ENCODE measurements around the gene GRM7.

The GRM7 gene

GRCh38 chr3:7504886-7505775 is 644.2 kb downstream of the GRM7 start:
- H3K27me3 ChIP-seq (ENCODE audit: insufficient read depth, low read depth, severe bottlenecking) = no peaks in the 10 kb centered on the region
- H3K9me3 ChIP-seq (ENCODE audit: severe bottlenecking) = no peaks in the 10 kb centered on the region
- no peak overlapping the region for H3K27ac ChIP-seq
- no peaks in the 10 kb centered on the region for H3K36me3 ChIP-seq
- DNase-seq = no peak
- TF ChIP-seq CTCF (IDR thresholded peaks at IDR 0.05; ENCODE audit: low read depth, low read length) = no peak
- no peak overlapping the region for H3K4me3 ChIP-seq (ENCODE audit: low read depth, low read length)

- Histone ChIP-seq H3K36me3 (no peaks in the 10 kb centered on the region), H3K9me3 (ENCODE audit: severe bottlenecking) (no peaks in the 10 kb centered on the region), H3K27me3 (ENCODE audit: insufficient read depth, low read depth, severe bottlenecking) (no peaks in the 10 kb centered on the region), H3K27ac (peak overlapping the region; percentile 62), H3K4me3 (ENCODE audit: low read depth, low read length) (no peak overlapping the region)
- no peak for TF ChIP-seq CTCF (IDR thresholded peaks at IDR 0.05; ENCODE audit: low read depth, low read length)
- peak; percentile 16 for DNase-seq
Observed at GRCh38 chr3:7506606-7507180, 645.8 kb downstream of the GRM7 start.

- Histone ChIP-seq H3K27ac (no peak overlapping the region), H3K27me3 (ENCODE audit: insufficient read depth, low read depth, severe bottlenecking) (no peaks in the 10 kb centered on the region), H3K9me3 (ENCODE audit: severe bottlenecking) (no peaks in the 10 kb centered on the region), H3K4me3 (ENCODE audit: low read depth, low read length) (no peak overlapping the region), H3K36me3 (no peaks in the 10 kb centered on the region)
- TF ChIP-seq CTCF (IDR thresholded peaks at IDR 0.05; ENCODE audit: low read depth, low read length) = no peak
- DNase-seq = no peak
Observed at GRCh38 chr3:7508821-7509220, 647.9 kb downstream of the GRM7 start.

- Histone ChIP-seq H3K27ac (no peak overlapping the region), H3K27me3 (ENCODE audit: insufficient read depth, low read depth, severe bottlenecking) (no peaks in the 10 kb centered on the region), H3K36me3 (no peaks in the 10 kb centered on the region), H3K4me3 (ENCODE audit: low read depth, low read length) (no peak overlapping the region), H3K9me3 (ENCODE audit: severe bottlenecking) (no peaks in the 10 kb centered on the region)
- no peak for DNase-seq
- no peak for TF ChIP-seq CTCF (IDR thresholded peaks at IDR 0.05; ENCODE audit: low read depth, low read length)
Observed at GRCh38 chr3:7512048-7512447, 651.1 kb downstream of the GRM7 start.

DNA sequence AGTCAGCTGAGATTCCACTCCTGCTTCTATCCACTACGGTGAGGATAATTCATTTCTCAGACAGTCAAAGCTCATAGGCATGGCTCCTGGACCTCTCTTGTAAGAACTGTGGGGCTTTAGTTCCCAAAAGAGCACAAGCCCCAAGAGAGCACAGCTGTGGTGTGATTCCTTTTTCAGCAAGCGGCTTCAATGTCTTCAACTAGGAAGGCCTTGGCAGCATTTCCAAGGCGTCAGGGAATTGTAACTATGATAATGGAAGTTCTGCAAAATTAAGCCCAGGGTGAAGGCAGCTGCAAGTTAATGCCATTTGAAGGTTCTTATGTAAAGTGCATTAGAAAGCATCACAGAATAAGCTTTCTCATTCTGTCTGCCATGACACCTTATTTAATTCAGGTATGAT is 657.1 kb downstream of the GRM7 start:
- peak; percentile 45 for DNase-seq
- Histone ChIP-seq H3K36me3 (no peaks in the 10 kb centered on the region), H3K27ac (0 out of 2 replicates have a peak overlapping the region, but pooled peaks have one; percentile 11), H3K4me3 (ENCODE audit: low read depth, low read length) (no peak overlapping the region), H3K27me3 (ENCODE audit: insufficient read depth, low read depth, severe bottlenecking) (no peaks in the 10 kb centered on the region), H3K9me3 (ENCODE audit: severe bottlenecking) (no peaks in the 10 kb centered on the region)
- TF ChIP-seq CTCF (IDR thresholded peaks at IDR 0.05; ENCODE audit: low read depth, low read length) = no peak
